ENCODE data around the gene SIGLEC11.
"Not testable (repeated sequence)": the region's sequence is repeated elsewhere in the genome, so short reads cannot be mapped to it uniquely, and the experiment has no call there.

The SIGLEC11 gene

DNA sequence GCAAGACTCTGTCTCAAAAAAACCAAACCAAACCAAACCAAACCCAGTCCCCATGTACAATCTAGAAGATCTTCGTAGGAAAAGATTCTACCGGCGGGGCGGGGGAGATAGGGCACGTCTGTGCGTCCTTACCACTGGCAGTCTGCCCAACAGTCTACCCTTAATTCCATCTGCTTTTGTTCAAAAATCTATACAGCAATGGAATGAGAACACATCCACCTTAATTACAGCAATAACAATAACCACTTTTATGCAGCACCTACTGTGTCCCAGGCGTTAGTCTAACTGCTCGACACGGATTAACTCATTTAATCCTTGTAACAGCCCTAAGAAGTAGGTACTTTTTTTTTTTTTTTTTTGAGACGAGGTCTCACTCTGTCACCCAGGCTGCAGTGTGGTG, 34.5 kb downstream of the SIGLEC11 start:
- DNase-seq (ENCODE audit: low read depth): no peak

DNA sequence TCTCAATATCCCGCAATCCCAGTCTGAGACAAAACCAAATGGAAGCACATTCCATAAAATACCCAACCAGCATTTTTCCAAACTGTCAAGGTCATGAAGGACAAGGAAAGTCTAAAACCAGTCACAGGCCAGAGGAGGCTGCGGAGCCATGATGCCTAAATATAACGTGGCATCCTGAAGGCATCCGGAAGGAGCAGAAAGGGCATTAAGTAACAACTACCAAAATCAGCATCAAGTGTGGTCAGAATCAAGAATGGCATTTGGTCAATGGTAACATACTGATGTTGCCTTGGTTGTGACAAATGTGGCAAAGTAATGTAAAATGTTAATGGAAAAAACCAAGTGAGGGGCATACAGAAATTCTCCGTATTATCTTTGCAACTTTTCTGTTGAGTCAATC, 35.5 kb downstream of the SIGLEC11 start:
- no peak for DNase-seq (ENCODE audit: low read depth)

DNA sequence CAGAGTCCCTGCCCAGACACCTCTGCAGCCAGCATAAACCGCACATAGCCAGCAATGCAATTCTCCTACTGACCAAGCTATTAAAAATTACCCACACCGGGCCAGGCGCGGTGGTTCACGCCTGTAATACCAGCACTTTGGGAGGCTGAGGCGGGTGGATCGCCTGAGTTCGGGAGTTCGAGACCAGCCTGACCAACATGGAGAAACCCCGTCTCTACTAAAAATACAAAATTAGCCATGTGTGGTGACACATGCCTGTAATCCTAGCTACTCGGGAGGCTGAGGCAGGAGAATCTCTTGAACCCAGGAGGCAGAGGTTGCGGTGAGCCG, 36.1 kb downstream of the SIGLEC11 start:
- DNase-seq (ENCODE audit: low read depth): not testable (repeated sequence)

DNA sequence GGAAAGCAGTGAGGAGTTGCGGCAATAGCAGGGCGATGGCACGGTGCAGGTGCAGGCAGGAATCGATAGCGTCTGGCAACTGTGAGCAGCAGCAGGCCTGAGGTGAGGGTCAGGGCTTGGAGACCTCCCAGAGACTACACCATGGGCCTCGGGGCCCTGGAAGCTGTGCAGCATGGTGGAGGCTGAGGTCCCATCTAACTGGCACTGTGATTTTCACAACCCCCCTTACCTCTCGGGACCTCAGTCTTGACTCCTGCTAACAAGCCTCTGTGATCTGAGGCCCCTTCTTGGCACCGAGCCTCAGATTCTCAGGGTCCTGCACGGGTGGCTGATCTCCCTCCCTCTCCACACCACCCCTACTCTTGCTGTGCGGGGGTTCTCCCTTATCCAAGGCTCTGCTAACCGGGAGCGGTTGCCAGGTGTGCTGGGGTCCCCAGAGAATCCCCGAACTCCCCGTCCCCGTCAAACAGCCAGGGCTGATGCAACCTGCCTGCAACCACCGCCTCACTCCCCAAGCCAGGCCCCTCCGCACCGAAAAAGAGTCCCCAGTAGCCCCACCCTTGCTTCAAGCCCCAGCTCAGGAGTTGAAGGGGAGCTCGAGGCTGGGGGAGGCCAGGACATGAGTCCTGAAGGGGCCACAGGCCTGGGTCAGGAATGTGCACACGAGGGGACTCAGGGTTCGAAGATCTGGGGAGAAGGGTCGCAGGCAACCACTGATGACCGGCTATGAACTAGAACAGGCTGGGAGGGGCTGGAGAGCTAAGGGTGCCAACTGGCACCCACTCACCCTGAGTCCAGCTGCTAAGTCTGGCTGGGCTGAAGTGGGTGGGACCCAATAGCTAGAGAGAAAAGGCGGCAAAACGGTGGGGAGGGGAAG, 36.7 kb downstream of the SIGLEC11 start:
- no peak for DNase-seq (ENCODE audit: low read depth)

DNA sequence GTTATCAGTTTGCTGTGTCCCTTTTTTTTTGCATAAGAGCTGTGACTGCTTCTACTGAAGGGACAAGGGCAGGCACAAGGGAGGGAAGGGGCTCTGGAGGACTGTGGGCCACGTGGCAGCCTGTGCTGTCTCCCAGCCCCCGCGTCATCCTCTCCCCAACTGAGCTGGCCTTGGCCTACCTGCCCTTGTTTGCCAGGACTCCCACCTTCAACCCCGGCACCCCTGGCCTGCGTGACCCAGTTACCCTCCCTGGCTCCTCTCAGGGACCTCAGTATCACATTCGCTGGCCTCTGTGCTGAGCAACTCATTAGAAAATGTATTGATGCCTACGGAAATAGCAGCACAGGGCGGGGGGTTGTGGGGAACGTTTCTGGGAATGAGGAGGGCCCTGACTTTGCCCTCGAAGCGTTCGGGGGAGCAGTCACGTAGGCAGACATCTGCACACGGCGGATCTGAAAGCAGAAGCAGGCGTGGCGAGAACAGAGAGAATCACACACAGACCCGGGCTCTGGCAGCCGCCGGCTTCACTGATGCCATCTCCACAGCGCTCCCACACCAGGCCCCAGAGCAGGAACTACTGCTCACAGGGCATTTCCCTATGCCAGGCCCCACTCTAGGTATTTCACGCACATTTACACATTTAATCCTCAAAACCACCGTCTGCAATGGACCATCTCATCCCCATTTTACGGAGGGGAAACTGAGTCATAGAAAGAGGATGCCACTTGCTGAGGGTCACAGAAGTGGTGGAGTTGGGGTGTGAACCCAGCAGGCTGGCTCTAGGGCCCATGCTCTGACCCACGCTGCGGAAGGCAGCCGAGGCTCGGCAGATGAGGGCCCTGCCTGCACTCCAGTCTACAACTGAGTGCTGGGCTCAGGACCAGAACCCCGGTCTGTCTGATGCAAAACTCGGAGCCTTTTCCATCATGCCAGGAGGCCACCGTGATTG, 37.6 kb downstream of the SIGLEC11 start:
- no peak for DNase-seq (ENCODE audit: low read depth)

DNA sequence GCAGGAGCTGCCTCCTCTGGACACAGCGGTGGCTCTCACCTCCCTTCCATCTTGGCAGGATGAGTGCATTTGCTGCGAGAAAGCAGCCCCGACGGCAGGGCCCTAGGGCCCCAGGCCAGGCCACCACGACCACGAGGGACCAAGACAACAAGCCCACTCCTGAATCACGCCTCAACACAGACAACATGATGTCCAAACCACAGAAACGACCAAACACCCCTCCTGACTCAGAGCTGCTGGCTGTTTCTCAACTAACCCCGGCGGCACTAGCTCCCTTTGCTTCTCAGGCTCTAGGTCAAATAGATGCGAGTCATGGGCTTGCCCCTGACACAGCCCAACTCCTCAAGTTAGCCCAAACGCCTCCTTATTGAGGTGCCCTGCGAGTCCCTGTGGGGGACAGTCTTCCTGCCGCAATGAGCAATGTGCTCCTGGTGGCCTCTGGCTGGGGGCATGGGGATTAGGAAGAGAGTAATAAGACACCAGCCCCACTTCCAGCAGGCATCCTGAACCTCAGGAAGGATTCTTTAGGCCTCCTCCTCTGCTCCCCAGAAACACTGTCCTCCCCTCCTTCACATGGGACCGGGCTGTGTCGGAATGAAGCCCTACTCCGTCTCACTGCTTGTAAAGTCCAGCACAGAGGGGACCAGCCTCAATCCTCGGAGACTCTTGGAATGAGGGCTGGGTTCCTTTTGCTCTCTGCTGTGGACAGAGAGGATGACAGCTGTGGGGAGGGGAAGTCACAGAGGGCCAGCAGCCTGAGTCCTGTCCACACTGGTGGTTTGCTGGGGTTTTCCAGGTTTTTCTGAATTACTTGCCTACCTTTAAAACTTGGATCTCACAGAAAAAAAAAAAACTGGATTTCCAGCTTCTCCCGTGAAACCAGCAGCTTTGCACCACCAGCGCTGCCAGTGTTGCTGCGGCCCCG, 38.8 kb downstream of the SIGLEC11 start:
- DNase-seq (ENCODE audit: low read depth): no peak

DNA sequence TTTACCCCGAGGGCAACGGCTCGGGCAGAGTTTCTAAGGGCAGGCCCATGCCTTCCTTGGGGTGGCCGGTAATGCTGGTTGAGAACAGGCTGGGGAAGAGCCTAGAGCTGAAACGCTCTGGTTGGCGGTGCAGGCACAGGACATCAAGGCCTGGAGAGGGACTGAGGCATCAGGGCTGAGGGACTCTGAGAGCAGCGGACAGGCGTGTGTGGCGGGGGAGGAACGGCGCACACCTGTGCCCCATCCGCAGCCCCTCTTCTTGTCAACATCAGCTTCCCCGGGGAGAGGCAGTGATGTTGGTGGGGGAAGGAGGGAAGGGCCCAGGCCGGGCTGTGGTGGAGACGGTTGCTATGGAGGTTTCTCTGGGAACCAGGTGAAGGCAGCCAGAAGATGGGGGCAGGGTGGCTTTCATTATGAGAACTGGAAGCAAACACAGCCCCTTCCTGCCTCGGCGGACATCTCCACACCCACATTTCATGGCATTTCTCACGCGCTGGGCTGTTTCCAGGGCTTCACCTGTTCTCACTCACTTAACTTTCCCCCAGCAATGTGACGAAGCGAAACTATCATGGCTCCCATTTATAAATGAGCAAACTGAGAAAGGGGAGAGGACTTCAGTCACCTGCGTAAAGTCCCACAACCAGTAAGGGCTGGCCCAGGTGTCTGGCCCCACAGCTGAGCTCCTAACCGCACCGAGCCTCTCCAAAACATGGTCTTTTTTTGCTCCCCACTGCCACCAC, 40.2 kb downstream of the SIGLEC11 start:
- no peak for DNase-seq (ENCODE audit: low read depth)

DNA sequence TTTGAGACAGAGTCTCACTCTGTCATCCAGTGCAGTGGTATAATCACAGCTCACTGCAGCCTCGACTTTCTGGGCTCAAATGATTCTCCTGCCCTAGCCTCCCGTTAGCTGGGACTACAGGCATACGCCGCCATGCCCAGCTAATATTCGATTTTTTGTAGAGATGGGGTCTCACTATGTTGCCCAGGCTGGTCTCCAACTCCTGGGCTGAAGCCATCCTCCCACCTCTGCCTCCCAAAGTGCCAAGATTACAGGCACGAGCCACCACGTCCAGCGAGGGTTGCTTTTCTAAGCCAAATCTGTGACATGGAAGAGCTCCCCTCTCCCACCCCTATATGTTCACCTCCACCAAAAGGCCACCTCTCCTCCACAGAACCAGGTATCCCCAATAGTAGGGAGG, 42.9 kb downstream of the SIGLEC11 start:
- no peak for DNase-seq (ENCODE audit: low read depth)

DNA sequence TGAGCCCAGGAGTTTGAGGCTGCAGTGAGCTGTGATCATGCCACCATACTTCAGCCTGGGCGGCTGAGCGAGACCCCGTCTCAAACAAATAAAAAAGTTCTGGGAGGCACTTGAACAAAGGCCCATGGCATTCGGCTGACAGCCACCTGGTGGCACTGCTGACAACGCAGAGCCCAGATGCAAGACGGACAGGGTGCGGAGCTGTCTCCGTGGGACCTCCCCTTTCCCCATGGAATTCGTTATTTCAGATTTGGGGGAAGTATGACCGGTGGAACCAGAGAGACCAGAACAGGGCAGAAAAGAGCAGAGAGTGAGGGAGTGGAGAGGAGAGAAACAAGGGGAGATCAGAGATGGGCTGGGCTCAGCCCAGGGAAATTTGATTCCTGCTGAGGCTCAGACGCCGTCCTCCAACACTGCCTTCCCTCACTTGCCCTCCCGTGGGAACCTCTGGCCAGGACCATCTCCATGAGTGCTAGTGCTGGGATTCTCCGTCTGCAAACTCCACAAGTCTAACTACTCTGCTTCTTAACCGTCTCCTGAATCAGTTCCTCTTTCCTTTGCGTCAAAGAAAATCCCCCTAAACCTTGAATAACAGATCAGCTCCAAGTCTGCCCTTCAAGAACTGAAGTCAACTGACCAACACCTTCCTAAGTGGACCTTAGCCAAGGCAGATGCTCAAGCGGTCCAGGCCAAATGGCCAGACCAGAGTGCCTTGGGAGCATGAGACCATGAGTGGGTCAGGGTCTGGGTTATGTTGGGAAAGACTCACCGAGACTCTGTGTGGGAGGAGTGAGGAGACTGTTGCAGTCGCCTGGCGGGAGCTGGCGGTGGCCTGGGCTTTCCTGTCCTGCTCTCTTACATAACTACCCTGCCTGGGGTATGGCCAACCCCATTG, 43.9 kb downstream of the SIGLEC11 start:
- no peak for DNase-seq (ENCODE audit: low read depth)

DNA sequence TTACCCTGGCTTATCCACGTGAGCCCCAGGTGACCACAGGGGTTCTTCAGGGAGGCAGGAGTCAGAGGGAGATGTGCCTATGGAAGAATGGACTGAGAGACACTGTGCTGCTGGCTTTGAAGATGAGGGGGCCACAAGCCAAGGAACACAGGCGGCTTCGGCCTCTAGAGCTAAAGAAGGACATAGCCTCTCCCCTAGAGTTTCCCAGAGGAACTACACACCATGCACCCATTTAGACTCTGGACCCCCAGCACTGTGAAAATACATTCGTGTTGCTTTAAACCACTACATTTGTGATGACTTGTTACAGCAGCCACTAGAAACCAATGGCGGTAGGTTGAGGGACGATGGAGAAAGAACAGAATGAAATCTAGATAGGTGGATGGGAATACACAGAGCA, 45.7 kb downstream of the SIGLEC11 start:
- DNase-seq (ENCODE audit: low read depth): no peak

DNA sequence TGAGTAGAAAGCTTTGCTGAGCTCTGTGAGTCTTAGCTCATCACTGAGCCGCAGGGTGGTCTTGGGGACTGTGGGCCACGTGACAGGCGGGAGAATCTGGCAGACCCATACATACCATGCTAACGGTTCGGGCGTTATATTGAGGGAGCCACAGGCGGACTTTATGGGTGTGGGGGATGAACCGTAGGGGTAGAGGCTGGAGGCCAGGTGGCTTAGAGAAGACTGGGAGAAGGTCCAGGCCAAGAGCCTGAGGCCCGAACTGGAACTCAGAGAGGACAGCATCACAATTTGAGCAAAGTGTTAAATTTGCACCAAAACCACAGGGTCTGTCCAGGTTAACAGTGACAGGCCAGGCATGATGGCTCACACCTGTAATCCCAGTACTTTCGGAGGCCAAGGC, 47.3 kb downstream of the SIGLEC11 start:
- DNase-seq (ENCODE audit: low read depth): no peak

DNA sequence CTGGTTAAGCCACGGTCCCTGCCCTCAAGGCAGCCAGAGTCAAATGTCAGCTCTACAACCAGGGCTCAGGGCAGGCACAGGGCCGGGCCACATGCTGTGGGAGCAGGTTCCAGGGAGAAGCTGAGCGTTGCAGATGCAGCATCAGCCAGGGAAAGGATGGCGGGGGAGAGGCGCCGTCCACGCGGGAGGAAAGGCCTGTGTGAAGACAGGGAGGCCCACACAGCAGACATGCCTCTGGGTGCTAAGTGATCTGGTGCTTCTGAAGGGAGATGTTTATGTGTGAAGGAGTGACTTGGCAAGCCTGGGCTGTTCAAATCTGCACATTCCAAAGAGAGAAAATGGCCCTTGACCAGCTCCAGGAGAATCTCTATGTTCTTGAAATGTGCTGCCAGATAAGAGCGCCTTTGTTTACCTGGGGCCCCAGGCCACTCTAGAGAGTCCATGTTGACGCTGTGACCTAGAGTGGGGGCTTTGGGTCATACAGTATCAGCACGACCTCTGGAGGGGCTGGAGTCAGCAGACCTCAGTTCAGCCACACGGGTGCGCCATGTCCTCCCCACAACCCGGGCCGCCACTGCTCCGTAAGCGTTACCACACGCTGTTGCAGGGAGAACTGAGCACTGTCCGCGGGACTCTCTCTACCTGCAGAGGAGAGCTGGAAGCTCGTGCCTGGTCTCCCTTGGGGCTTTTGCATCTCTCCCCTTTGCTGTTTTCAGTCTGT, 47.8 kb downstream of the SIGLEC11 start:
- no peak for DNase-seq (ENCODE audit: low read depth)

DNA sequence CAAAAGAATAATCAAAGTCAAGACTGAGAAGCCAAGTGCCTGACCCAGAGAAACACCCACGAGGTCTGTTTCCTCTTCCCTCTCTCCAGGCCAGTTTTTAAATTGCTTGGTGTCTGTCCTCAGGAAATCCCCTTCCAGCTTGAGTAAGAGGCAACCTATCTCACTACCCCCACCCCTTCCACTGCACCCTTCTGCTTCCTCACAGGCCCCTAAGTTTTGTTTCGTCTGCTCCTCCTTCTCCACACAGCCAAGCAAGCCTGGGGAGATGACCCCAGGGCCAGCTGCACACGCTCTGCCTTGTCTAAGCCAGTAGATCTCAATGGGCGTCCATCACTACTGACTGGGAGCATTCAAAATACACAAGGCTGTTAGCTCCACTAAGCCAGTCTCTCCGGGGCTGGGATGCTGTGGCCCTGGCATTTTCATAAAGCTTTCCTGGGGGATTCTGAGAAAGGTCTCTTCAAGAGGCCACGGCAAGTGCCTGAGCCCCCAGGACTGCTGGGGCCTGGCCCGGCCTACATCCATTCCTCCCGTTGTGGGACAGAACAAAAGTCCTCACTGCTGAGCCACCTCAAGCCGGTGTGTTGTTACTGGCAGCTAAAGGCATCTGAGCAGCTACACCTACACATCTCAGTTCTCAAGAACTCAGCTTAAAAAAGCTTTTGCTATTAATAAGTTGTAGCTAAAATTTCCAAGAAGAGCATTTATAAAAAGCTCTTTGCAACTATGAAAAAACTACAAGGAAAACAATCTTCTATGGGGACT, 49.4 kb downstream of the SIGLEC11 start:
- no peak for DNase-seq (ENCODE audit: low read depth)

DNA sequence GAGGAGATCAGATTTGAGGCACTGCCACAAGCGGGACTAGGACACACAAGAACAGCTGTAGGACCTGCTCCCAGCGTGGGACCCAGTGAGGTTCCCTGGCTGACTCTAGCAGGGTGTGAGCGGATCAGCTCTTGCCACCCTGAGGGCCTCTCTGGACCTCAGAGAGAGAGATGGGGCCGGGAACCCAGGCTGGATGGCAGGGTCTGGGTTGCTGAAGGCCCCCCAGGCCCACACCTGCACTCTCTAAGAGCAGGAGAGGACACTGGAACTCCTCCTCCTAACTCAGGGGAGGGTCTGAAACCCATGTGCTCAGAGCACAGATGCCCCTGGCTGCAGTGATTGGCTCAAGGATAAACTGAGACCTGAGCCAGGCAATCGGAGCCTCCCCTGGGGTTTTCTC, 50.8 kb downstream of the SIGLEC11 start:
- DNase-seq (ENCODE audit: low read depth): no peak

DNA sequence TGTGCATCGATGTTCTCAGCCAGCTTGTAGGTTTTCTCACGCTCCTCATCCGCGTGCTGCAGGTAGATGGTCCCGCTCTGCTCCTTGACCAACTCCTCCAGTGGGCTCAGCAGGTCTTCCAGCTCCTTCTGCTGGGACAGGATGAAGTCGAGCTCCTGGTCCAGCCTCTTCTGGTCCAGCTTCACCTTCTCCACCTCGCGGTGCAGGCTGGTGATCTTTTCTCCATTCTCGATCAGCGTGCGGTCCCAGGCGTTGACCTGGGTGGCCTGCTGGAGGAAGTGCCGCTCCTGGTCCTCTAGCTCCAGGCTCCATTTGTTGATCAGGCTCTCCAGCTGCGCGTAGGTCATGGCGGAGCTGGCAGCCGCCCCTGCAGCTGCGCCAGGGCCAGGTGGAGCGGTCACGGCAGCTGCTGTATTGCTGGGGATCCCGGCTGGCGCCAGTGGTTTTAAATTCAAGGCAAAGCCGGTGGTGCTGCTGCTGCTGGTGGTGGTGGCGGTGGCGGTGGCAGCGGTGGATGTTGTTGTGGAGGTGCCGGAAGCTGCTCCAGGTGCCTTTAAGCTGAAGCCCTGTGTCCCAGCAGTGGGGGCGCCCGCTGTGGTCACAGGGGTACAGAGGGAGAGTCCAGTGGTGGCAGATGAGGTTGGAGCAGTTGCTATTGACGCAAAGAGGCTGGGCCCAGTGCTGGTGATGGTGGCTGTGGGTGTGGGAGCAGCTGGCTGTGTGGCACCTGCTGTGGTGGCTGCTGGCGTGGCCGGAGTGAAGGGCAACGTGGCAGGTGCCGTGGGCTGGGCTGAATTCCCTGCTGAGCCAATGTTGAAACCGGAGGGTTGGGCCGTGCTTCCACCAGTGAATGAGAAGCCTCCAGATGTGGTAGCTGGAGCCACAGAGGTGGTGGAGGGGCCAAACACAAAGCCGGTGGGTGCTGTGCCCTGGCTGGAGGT, 52.2 kb downstream of the SIGLEC11 start:
- no peak for DNase-seq (ENCODE audit: low read depth)

DNA sequence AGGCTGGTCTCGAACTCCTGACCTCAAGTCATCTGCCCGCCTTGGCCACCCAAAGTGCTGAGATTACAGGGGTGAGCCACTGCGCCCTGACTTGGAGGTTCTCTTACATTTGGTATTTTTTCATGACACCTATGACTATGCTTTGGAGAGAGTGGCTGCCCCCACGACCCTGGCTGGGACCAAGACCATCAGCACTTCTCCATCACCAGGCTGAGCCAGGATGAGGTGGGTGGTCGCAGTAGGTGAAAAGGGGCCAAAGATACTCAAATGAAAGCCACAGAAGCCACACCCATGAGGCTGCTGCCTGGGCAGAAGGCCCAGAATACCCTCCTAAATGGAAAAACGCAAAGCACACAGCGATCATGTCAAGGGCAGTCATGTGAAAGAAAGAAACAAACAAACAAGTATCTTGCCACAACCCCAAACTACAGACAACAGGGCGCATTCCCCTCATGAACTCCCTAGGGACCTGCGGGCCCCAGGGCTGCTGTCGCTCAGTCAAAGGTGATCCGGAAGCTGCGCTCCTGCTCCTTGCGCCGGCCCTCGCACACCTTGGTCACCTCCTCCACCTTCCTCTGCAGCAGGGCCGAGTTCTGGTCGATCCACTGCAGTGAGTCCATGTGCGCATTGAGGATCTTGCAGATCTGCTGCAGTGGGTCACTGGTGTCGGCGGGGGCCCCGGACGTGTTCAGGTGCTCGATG, 53.1 kb downstream of the SIGLEC11 start:
- DNase-seq (ENCODE audit: low read depth): no peak

All from stimulated activated CD8-positive, alpha-beta memory T cell treated with anti-CD3 and anti-CD28 coated beads, Interleukin-15, amount 100 ng/mL, for 24 hours (primary cell).